HG03135 (cell line): ENCODE results near the gene IL12RB2.

Experiments used
- ATAC-seq: cut with Tn5 transposase; IDR thresholded peaks from one replicate; pipeline ENCODE4 v1.9.1; 2021; ENCODE audit warnings: mild to moderate bottlenecking, moderate library complexity; ENCODE audit not compliant: unreplicated experiment

IL12RB2 gene, protein sequence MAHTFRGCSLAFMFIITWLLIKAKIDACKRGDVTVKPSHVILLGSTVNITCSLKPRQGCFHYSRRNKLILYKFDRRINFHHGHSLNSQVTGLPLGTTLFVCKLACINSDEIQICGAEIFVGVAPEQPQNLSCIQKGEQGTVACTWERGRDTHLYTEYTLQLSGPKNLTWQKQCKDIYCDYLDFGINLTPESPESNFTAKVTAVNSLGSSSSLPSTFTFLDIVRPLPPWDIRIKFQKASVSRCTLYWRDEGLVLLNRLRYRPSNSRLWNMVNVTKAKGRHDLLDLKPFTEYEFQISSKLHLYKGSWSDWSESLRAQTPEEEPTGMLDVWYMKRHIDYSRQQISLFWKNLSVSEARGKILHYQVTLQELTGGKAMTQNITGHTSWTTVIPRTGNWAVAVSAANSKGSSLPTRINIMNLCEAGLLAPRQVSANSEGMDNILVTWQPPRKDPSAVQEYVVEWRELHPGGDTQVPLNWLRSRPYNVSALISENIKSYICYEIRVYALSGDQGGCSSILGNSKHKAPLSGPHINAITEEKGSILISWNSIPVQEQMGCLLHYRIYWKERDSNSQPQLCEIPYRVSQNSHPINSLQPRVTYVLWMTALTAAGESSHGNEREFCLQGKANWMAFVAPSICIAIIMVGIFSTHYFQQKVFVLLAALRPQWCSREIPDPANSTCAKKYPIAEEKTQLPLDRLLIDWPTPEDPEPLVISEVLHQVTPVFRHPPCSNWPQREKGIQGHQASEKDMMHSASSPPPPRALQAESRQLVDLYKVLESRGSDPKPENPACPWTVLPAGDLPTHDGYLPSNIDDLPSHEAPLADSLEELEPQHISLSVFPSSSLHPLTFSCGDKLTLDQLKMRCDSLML

DNA sequence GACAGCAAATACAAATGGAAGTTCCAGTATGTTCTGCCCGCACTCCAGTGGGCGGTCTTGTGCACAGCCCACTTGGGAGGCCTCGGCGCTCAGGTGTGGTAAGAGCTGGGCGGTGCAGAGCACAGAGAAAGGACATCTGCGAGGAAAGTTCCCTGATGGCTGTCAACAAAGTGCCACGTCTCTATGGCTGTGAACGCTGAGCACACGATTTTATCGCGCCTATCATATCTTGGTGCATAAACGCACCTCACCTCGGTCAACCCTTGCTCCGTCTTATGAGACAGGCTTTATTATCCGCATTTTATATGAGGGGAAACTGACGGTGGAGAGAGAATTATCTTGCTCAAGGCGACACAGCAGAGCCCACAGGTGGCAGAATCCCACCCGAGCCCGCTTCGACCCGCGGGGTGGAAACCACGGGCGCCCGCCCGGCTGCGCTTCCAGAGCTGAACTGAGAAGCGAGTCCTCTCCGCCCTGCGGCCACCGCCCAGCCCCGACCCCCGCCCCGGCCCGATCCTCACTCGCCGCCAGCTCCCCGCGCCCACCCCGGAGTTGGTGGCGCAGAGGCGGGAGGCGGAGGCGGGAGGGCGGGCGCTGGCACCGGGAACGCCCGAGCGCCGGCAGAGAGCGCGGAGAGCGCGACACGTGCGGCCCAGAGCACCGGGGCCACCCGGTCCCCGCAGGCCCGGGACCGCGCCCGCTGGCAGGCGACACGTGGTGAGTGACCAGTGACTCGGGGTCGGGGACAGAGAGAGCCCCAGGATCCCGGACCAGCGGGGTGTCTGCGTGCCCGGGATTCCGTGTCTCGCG is at the start of gene IL12RB2:
TSS of gene IL12RB2 (plus strand) at position 623 of the 810 bp plus-strand sequence. CDS start 12,496 bp downstream, outside the sequence.
- ATAC-seq: no peak

- no peak for ATAC-seq
Observed at GRCh38 chr1:67261680-67262079, 46.0 kb upstream of the IL12RB2 start.

- ATAC-seq: no peak
Observed at GRCh38 chr1:67262735-67263134, 44.9 kb upstream of the IL12RB2 start.

DNA sequence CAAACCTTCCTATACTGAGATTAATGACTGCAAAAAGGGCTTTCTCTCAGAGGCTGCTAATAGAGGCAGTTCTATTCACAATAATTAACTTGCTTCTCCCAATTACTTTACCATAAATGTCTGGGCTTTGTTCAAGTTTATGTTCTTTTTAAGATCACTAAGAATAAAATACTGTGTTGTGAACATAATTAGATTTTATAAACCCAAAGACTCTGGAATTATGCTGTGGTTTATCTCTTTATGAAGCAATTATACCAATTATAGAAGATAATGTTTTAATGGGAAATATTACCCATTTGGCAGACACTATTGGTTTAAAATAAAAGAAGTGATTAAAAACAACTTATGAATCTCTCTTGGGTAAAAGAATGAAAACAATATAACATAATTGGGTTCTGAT is 43.5 kb upstream of the IL12RB2 start:
- ATAC-seq: no peak

DNA sequence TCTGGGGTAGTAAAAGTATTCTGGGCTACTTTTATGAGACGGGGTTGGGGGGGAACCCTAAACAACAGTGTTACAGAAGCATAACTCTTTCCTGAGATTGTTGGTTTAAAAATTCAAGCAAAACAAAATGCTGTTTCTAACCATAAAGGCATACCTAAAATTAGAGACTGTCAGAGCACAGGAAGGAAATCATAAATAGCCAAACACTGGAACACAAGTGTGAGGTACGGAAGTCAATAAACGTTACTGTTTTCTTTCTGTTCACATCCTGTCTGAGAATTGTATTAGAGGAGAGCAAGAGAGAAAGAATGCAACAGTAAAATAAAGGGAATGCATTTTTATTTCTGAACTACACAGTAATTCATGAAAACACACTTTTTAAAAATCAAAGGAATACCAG is 42.8 kb upstream of the IL12RB2 start:
- no peak for ATAC-seq

DNA sequence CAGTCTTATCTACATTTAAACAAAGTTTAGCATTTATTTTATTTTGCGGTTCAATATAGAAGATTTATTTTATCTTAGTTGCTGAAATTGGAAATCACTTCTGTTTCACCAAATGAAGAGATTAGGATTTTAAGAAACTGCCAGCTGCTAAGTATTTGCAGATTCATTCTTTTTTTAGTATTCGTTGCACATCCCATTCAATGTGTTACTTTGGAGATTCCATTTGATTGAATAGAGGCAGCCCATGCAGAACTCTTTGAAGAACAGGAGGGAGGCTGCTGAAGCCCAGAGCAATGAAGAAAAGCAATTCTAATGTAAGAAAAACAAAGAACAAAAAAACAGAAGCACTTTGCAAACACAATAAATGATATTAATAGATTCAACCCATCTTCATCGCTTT is 38.6 kb upstream of the IL12RB2 start:
- no peak for ATAC-seq

DNA sequence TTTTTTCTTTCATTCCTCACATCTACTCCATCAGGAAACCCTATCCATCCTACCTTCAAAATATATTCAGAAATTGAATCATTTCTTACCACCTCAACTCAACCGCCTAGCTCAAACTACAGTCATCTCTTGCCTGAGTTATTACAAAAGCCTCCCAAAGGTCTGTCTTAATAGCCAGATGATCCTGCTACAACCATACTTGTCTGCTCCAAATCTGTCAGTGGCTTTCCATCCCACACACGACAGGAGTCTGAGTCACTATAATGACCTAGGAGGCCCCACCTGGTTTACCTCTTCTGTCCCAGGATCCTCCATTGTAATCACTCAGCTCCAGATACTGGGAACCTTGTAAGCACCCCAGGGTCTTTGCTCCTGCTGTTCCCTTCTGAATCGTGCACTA is 37.1 kb upstream of the IL12RB2 start:
- no peak for ATAC-seq

DNA sequence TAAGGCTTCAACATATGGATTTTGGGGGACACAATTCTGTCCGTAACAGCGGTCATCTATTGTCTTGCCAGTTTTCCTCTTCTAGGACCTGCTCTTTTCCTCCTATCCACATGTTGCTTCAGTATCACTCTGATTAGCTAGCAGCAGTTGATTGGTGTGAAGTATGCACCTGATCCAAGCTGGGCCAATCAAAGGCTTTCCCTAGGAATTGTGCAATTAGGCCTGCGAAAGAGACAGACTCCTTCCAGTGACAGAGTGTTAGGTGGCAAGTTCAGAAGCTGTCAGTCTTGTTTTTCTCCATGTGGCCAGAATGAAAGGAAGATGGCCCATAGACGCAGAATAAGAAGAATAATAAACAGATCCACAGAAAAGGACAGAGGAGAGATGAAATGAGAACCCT is 34.1 kb upstream of the IL12RB2 start:
- no peak for ATAC-seq

DNA sequence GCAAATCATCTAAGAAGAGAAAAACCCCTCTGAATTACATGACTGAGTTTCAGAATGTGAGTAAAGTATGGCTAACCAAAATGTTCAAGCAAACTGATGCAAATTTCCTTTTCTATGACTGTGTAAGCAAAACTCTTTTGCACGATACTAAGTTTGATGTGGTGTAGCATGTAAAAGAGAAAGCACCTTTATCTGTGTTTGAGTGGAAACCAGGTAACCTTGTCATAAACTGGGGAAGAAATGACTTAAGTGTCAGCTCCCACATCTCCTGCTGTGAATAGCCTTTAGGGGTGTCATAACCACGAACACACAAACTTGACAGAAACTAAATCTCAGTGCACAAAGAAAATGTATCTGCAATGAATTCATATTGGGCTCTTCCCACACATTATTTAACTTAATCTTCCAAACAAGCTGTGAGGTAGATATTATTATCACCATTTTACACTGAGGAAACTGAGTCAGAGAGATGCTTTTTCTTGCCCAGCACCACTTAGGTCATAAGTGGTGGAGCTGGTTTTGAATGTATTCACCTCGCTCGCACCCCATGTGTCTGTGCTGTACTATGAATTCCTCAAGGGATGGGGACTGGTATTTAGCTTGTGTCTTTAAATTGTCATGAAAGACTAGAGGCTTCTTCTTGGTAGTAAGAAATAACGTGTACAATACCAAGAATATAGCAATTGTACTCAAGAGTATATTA is 32.9 kb upstream of the IL12RB2 start:
- no peak for ATAC-seq

DNA sequence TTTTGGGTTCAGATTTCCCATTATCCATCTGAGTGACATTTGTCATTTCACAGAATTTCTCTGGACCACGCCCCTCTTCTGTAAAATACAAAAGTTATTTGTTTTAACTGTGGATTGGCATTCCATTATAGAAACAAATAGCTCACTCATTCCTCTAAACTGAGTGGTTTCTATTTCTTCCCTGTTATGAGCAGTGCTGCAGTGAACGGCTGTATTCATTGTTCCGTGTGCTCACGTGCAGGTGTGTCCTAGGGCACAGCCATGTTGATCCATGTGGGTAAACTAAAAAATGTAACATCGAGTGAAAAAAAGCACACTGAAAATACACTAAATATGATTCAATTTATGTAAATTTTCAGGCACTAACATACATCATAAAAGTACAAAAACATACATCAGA is 27.0 kb upstream of the IL12RB2 start:
- no peak for ATAC-seq

DNA sequence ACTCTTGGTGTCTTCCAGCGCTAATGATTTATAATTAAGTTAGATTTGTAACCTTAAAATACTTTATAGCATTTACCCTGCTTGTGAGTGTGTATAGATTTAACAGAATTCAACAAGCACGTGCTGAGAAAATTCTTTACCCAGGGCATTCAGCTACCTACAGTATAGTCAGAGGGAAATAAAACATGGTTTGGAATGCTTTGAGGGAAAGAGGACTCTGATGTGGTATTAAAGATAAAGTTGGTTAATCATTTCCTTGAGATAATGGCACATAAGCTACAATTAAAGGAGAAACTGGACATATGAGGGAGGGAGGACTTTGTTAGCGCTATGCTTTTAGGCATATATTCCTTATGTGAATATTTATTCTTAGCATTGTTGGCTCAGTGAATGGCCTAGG is 26.4 kb upstream of the IL12RB2 start:
- ATAC-seq: no peak

- ATAC-seq: peak; percentile 91
Observed at GRCh38 chr1:67285780-67286488, 21.7 kb upstream of the IL12RB2 start.

DNA sequence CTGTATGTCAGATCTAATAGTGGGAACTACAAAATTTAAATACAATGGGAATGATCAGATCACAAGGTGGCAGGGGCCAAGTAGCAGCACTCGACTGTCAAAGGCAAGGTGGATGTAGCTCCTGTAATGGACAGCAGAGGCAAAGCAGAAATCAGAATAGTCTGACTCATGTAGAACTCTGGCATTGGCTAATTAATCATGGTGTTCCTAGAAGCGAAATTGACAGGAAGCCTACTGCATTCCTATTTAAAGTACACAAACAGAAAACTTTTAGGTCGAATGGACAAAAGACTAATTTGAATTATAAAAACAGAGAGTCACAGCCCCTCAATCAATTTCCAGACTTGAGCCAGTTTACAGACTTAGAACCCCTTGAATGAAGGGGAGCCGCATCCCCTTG is 17.4 kb upstream of the IL12RB2 start:
- ATAC-seq: no peak

DNA sequence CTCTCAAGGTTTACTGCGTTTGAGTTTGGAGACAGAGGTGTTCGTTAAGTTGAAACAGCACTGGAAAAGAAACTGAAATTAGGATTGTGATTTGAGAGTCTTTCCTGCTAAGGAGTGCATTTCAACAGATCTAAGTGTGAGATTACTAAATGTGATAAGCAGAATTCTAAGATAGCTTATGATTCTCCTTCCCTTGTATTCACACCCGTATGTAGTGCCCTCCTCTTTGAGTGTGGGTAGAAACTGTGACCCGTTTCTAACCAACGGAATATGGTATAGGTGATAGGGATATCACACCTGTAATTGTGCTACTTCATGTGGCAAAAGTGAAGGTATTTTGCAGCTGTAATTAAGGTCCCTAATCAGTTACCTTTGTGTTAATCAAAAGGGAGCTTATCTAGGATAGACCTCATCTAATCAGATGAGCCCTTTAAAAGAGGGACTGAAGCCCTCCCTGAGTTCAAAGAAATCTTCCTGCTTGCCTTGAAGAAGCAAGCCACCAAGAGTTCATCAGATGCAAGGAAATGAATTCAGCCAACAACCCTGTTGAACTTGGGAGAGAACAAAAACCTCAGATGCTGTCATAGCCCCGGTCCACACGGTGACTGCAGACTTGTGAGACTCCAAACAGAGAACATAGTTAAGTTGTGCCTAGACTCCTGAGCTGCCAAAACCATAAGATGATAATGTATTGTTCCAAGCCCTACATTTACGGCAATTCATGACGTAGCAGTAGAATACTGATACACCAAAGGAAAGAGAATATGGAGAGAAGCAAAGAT is 12.6 kb upstream of the IL12RB2 start:
- no peak for ATAC-seq

GRCh38 chr1:67298762-67299161 is 8.9 kb upstream of the IL12RB2 start:
- ATAC-seq: no peak

- ATAC-seq: no peak
Observed at GRCh38 chr1:67299296-67299695, 8.4 kb upstream of the IL12RB2 start.

- ATAC-seq: no peak
Observed at GRCh38 chr1:67300561-67300960, 7.1 kb upstream of the IL12RB2 start.

DNA sequence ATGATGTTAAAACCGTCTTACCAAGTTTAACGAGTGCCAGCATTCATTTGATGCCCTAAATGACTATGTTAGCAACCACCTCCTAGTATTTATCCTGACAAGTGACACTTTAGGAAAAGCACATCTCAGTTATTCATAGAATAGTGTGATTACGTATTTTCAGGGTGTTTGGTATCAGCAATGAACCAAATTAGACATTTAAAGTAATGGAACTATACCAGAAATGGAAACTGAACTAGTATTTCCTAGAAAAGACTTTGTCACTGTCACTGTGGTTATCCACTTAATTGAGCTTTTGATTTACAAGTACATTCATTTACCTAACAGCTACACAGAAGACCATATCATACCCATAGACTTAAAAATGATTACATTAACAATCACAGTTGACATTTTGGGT is 3.6 kb upstream of the IL12RB2 start:
- no peak for ATAC-seq

- ATAC-seq: no peak
Observed at GRCh38 chr1:67306547-67306946, 1.1 kb upstream of the IL12RB2 start.
